Measurements from ENCODE around the gene TLL2.

GRCh38 chr10:96401036-96401435 is 112.7 kb downstream of the TLL2 start:
- no peak for TF ChIP-seq POLR2AphosphoS5 (IDR thresholded peaks at IDR 0.05; ENCODE audit: low read depth, low read length)
- TF ChIP-seq POLR2A (IDR thresholded peaks at IDR 0.05; ENCODE audit: low read depth, low read length), result no peak
